H7 (cell line): ENCODE data around the gene DNTTIP2. TPM values are rescaled to one million over a fixed set of nuclear protein-coding genes. Genes with fewer than 3 reads are reported as not detected.
"Not testable (repeated sequence)": the region's sequence is repeated elsewhere in the genome, so short reads cannot be mapped to it uniquely, and the experiment has no call there.

Experiments
- DNase-seq: peaks from one replicate; pipeline ENCODE4 v3.0.0; 2012
- H3K27me3 ChIP-seq: 2 replicates; pipeline ENCODE4 v1.6.0; 2011; ENCODE audit warnings: mild to moderate bottlenecking, low read length; ENCODE audit not compliant: control insufficient read depth, insufficient read depth
- H3K36me3 ChIP-seq: replicated peaks from 2 replicates; pipeline ENCODE4 v1.5.1; 2011; ENCODE audit warnings: low read length; ENCODE audit not compliant: control insufficient read depth, insufficient read depth
- H3K4me3 ChIP-seq: 2 replicates; pipeline ENCODE4 v1.5.1; 2011; ENCODE audit warnings: low read depth, mild to moderate bottlenecking, control low read depth, low read length, moderate library complexity; ENCODE audit not compliant: insufficient read depth
- total RNA-seq: library from RNA; depleted of rRNA; stranded (reverse); fragments of >200 nt; shearing (Covaris generic); gene quantifications from 2 replicates; pipeline ENCODE4 v1.2.3, GENCODE V29; 2014

The DNTTIP2 gene
- total RNA-seq, 1 experiment from 2014 or later: 45.9 TPM

DNA sequence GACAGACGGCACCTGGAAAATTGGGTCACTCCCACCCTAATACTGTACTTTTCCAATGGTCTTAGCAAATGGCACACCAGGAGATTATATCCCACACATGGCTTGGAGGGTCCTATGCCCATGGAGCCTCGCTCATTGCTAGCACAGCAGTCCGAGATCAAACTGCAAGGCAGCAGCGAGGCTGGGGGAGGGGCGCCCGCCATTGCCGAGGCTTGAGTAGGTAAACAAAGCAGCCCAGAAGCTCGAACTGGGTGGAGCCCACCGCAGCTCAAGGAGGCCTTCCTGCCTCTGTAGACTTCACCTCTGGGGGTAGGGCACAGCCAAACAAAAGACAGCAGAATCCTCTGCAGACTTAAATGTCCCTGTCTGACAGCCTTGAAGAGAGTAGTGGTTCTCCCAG, 23.0 kb downstream of the DNTTIP2 start:
- not testable (repeated sequence) for DNase-seq

DNA sequence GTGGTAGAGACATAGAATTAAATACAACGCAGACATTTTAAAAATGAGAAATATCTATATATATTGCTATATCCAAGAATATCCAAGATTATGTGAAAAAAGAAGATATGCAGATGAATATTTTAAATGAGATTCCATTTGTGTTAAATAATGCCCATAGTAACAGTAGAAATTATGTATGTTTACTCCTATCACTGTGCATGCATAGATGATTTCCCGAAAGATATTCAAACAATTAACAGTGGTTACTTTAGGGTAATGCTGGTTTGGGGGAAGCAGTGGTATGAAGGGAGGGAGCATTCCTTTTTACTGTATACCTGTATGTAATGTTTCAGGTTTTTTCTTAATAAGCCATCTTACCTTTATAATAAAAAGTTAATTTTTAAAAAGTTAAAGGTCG, 25.1 kb downstream of the DNTTIP2 start:
- no peak for DNase-seq
- H3K27me3 ChIP-seq: no peaks in the 10 kb centered on the region
- no peak overlapping the region for H3K4me3 ChIP-seq
- no peaks in the 10 kb centered on the region for H3K36me3 ChIP-seq

More for the DNA sequence above, 23.0 kb downstream of the DNTTIP2 start:
- H3K36me3 ChIP-seq, H3K4me3 ChIP-seq, H3K27me3 ChIP-seq: not testable (repeated sequence)

DNA sequence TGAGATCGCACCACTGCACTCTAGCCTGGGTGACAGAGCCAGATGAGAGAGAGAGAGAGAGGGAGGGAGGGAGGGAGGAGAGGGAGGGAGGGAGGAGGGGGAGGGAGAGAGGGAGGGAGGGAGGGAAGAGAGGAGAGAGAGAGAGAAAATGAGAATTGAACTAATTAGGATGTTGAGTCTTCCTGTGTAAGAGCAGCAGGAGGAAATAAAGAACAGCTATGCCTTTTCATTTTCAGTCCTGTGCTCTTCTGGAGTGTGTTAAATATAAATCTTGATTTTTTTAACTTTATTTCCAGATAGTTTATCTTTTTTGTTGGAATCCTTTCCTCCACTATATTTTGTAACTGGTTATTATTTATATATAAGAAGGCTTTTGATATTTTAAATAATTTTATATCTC, 27.1 kb downstream of the DNTTIP2 start:
- DNase-seq: no peak
- Histone ChIP-seq H3K36me3 (no peaks in the 10 kb centered on the region), H3K27me3 (no peaks in the 10 kb centered on the region), H3K4me3 (no peak overlapping the region)

DNA sequence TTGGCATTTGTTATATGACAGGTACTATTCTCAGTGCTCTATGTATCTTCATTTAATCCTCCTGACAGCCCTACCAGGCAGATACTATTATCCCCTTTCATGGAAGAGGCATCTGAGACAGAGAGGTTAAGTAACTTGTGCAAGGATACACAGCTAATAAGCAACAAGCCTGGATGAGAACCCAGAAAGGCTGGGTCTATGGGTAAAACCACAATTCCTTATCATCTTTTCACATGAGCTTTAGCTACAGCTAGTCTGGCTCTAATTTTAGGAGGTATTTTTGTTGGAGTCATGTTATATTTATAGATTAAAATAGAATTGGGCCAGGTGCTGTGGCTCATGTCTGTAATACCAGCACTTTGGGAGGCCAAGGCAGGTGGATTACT, 27.7 kb downstream of the DNTTIP2 start:
- Histone ChIP-seq H3K27me3 (no peaks in the 10 kb centered on the region; the same call in 1 of the 2 replicates), H3K36me3 (no peaks in the 10 kb centered on the region), H3K4me3 (no peak overlapping the region)
- DNase-seq: no peak

DNA sequence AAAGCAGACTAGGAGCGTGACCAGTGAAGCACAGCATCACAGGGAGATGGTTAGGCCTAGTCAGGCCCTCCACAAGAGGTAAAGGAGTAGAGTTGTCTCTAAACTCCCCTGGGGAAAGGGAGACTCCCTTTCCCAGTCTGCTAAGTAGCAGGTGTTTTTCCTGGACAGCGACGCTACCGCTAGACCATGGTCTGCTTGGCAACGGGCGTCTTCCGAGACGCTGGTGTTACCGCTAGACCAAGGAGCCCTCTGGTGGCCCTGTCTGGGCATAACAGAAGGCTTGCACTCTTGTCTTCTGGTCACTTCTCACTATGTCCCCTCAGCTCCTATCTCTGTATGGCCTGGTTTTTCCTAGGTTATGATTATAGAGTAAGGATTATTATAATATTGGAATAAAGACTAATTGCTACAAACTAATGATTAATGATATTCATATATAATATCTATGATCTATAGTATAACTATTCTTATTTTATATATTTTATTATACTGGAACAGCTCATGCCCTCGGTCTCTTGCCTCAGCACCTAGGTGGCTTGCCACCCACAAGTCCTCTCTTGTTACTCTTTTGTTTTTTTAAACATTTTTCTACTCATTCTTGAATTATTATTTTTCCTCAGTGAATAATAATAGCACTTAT, 28.2 kb downstream of the DNTTIP2 start:
- not testable (repeated sequence) for H3K27me3 ChIP-seq, H3K4me3 ChIP-seq, H3K36me3 ChIP-seq, DNase-seq

DNA sequence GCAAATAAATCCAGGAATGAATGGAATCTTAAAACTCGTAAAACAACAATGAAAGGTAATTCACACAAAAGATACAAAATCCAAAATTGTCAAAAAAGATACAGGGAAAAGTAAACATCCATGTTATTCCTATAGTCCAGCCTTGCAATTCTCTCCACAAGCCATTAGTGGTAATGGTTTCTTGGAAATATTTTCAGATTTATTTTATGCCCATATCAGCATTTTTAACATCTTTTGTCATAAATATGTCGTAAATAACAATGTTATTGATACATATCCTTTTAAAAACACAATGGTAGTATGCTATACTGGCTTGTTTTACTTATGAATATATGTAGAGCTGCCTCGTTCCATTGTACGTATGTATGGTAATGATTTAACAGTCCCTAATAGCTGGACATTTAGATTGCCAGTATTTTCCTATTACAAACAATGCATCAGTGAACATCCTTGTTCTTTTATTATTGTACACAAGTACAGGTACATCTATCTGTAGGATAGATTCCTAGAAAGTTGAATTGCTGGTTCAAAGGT, 30.6 kb downstream of the DNTTIP2 start:
- Histone ChIP-seq H3K27me3 (no peaks in the 10 kb centered on the region; the same call in 1 of the 2 replicates), H3K36me3 (no peaks in the 10 kb centered on the region), H3K4me3 (peak overlapping the region; percentile 96; the same call in 1 of the 2 replicates)
- DNase-seq: no peak

DNA sequence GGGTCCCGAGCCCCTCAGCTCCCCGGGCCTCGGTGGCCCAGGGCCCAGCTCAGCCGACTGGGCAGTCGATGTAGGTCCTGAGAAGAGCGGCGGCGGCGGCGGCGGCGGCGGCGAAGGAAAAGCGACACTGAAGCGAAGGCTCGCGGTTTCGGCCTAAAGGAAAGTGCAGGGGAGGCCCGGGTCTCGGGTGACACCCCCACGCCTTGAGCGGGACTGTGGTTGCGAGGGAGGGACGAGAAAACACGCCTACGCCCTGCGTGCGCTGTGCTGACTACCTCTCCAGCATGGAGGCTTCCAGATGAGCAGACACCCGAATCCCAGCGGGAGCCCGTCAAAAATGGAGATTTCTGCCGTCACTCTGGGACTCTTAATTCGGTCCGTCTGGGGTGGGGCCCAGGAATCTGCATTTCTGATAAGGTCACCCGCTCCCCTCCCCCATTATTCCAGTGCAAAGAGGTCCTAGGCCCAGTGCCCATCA, 31.2 kb downstream of the DNTTIP2 start:
- no peaks in the 10 kb centered on the region; the same call in 1 of the 2 replicates for H3K27me3 ChIP-seq
- DNase-seq: peak; percentile 80
- H3K36me3 ChIP-seq: peaks cover 2% of the 10 kb centered on the region; the same call in 1 of the 2 replicates
- H3K4me3 ChIP-seq: peak overlapping the region; percentile 96

DNA sequence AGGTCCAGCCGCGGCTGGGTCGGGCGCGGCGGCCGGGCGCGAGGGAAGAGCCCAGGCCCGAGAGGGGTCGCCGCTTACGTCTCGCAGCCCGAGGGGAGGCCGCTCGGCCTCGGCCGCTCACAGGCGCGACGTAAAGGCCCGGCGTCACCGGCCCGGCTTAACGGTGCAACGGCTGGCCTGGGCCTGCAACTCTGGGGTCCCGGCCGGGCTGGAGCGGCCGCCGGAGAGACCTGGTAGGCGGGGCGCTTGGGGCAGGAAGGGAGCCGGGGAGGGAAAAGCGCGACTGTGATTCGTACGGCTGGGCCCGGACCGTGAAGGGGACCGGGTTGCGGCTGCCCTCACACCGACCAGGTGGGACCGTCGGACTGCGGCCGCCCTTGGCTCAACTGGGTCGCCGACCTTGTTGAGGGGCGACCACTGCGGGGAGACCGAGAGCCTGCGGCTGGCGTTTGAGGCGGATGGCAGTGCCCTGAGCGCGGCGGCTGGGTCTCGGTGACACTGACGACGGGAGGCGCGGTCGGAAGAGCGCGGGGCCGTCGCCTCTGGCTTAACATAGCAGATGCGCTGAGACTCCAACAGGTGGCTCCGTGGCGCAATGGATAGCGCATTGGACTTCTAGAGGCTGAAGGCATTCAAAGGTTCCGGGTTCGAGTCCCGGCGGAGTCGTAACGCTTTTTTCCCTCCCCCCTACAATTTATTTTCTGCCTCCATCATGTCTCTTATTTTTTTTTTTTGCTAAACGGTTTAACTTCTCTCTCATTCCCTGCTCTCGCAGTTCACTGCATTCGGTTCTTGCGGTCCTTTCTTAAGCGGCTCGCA, 31.8 kb downstream of the DNTTIP2 start:
- peak; percentile 92 for DNase-seq
- Histone ChIP-seq H3K27me3 (no peaks in the 10 kb centered on the region; the same call in 1 of the 2 replicates), H3K4me3 (peak overlapping the region; percentile 96), H3K36me3 (peaks cover 2% of the 10 kb centered on the region; the same call in 1 of the 2 replicates)

DNA sequence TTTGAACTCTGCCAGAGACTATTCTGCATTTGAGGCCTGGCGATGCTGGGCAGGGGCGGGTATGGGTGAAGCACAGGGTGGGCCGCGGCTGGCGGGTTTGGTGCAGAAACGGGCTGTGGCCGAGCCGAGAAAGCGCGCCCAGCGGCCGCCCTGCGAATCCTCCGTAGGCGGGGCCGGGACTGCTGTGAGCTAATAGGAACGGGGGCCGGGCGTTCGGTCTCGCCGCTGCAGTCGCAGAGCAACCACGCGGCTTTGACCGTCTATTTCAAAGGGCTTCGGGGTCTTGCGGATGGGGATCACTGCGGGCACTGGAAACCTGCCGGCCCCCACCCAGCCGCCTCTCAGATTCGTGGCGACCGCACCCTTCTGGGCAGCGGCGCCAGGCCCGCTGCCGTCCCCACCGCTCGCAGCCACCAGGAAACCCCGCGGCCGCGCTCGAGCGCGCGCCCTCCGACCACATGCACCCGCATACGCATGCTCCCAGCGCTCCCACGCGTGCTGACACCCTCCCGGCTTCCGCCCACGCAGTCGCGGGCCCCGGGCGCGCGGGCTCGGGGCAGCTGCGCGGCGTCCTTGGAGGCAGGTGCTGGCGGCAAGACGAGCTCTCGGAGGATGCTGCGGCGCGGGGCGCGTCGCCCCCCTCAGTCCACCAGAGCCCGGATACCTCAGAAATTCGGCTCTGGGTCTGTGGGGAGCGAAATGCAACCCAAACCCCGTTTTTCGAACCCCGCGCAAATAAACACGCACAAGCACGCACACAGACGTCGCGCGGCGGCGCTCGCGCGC, 32.6 kb downstream of the DNTTIP2 start:
- H3K27me3 ChIP-seq: no peaks in the 10 kb centered on the region; the same call in 1 of the 2 replicates
- peaks cover 2% of the 10 kb centered on the region; the same call in 1 of the 2 replicates for H3K36me3 ChIP-seq
- peak overlapping the region; percentile 96 for H3K4me3 ChIP-seq
- peak; percentile 89 for DNase-seq

DNA sequence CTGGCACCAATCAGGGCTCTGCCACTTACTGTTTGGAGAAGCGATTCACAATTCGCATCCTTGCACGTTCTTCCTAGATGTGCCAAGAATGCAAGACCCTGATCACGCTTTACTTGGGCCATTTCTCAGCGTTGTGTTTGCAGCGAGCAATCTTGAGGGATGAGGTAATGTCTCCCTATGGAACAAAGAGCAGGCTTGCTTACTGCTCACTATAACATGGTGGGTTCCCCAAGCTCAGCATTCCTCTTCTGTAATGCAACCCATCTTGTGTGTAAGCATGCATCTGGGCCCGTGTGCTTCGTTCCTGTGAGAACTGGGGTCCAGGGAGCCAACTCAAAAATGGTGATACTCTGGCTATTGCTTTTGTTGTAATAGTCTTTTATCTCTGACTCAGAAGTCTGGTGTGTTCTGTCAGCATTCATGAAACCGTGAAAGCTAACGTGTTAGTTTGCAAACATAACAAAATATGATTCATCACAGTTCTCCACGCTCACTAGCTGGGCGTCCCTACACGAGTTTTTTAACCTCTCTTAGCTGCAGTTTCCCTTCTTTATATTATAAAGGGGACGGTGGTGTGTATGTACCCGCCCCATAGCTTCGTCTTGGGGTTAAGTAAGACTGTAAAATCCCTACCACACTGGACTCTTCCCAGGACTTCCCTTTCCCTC, 33.3 kb downstream of the DNTTIP2 start:
- no peak for DNase-seq

DNA sequence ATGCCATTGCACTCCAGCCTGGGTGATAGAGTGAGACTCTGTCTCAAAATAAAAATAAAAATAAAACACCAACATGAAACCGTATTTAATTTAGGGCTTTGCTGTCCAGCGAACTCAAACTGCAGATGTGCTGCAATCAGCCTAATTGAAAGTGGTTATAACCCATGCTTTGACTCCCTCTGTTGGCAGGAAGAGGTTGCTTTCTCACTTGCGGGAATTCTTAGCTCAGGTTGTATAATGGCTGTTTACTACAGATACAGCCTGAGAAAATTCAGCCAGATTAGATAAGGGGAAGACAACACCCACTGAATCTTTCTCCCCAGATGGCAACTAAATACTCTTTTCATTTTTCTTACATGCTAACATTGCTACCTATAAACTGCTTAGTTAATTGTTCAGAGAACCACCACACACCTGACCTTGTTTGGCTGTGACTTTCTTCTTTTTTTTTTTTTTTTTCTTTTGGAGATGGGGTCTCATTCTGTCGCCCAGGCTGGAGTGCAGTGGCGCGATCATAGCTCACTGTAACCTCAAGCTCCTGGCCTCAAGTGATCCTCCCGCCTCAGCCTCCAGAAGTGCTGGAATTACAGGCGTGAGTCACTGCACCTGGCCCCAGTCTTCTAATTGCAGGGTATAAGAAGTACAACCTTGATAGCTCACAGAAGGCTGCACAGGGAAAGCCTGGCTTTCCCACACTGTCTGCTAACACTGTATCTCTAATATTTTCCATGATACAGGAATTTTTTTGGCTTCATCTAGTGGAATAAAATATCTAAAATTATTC, 34.6 kb downstream of the DNTTIP2 start:
- no peak overlapping the region for H3K4me3 ChIP-seq
- DNase-seq: peak; percentile 57
- peaks cover 2% of the 10 kb centered on the region; the same call in 1 of the 2 replicates for H3K36me3 ChIP-seq
- H3K27me3 ChIP-seq: no peaks in the 10 kb centered on the region; the same call in 1 of the 2 replicates

More for the DNA sequence above, 33.3 kb downstream of the DNTTIP2 start:
- Histone ChIP-seq H3K36me3 (peaks cover 2% of the 10 kb centered on the region; the same call in 1 of the 2 replicates), H3K27me3 (no peaks in the 10 kb centered on the region; the same call in 1 of the 2 replicates), H3K4me3 (peak overlapping the region; percentile 96)

DNA sequence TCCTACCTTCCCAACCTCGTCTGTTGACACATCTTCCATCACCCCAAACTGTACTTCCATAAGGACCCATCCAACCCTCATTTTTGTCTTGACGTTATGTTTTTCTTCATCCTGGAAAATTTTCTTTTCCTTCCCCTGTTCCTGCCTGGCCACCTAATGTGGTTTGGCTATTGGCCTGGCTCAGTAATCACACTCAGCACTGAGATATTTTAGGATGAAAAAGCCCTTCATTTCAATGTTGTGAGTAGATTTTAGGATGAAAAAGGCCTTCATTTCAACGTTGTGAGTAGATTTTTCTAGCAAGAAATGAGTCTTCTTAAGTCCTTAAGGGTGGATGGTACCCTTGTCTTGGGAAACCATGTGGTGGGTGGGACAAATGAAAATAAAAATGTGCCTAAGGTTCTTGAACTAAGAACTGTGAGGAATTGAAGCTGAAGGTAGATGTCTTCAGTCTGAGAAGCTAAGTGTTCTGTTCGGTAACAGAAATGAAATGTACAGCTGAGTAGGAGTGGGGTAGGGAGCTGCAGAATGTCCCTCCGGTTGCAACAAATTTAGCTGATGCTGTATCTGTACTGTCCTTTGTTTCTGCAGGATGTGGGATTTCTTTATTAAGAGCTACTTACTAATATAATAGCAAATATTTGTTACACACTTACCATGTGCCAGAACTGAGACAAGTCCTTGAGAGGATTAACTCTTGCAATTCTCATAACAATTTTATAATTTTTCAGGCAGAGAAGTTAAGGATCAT, 36.1 kb downstream of the DNTTIP2 start:
- Histone ChIP-seq H3K4me3 (no peak overlapping the region), H3K27me3 (no peaks in the 10 kb centered on the region; the same call in 1 of the 2 replicates), H3K36me3 (peaks cover 3% of the 10 kb centered on the region; the same call in 1 of the 2 replicates)
- no peak for DNase-seq
